CD8-positive, alpha-beta memory T cell (primary cell): Measurements from ENCODE around the gene LEPR. TPM values are rescaled to one million over a fixed set of nuclear protein-coding genes. Genes with fewer than 3 reads are reported as not detected.
A peak's percentile ranks its signal among the peaks of the same experiment; 100 is the strongest.
"Not testable (repeated sequence)": the region's sequence is repeated elsewhere in the genome, so short reads cannot be mapped to it uniquely, and the experiment has no call there.

ENCODE experiments used
- CTCF ChIA-PET: fragments of 350-600 bp; sonication (Branson Sonifier 250); formaldehyde crosslinking; loops from one replicate; lab custom pipeline; 2021; ENCODE audit warnings: antibody characterized with exemption; lab: Charles Lee
- POLR2A ChIA-PET: fragments of 350-600 bp; sonication (Branson Sonifier 250); formaldehyde crosslinking; loops from one replicate; lab custom pipeline; 2021; ENCODE audit warnings: antibody characterized with exemption; lab: Charles Lee
- DNase-seq, 5 donors: peaks; one replicate each; pipeline versions ENCODE4 v3.0.0 to v3.0.0-alpha.2; 2020 to 2022; ENCODE audit warnings: mixed read lengths in 1 of 5
- H3K27ac ChIP-seq: one replicate; pipeline ENCODE4 v1.7.0; 2013; ENCODE audit warnings: low read depth, mild to moderate bottlenecking, low read length, moderate library complexity
- H3K27me3 ChIP-seq: 2 replicates; pipeline ENCODE4 v1.7.0; 2013; ENCODE audit warnings: low read length, mild to moderate bottlenecking; ENCODE audit not compliant: insufficient read depth, poor library complexity, severe bottlenecking
- H3K36me3 ChIP-seq: 2 replicates; pipeline ENCODE4 v1.7.0; 2013; ENCODE audit warnings: mild to moderate bottlenecking, low read length, moderate library complexity; ENCODE audit not compliant: insufficient read depth
- H3K4me1 ChIP-seq: 2 replicates; pipeline ENCODE4 v1.7.0; 2013; ENCODE audit warnings: mild to moderate bottlenecking, low read length, moderate library complexity; ENCODE audit not compliant: insufficient read depth
- H3K4me3 ChIP-seq: 2 replicates; pipeline ENCODE4 v1.7.0; 2013; ENCODE audit warnings: mild to moderate bottlenecking, low read length
- H3K9me3 ChIP-seq: 2 replicates; pipeline ENCODE4 v1.7.0; 2013; ENCODE audit warnings: mild to moderate bottlenecking, low read length
- H3K27ac Mint-ChIP-seq, 8 donors: one replicate each; pipeline ENCODE4 v1.8.0; 2020 to 2021; ENCODE audit warnings: mixed read lengths in 8 of 8, mild to moderate bottlenecking in 6 of 8, inconsistent platforms in 3 of 8, moderate library complexity in 3 of 8
- H3K27me3 Mint-ChIP-seq, 2 donors: one replicate each; pipeline ENCODE4 v1.8.0; 2020 to 2021; ENCODE audit warnings: mixed read lengths in 2 of 2, mild to moderate bottlenecking in 1 of 2, moderate library complexity in 1 of 2
- H3K36me3 Mint-ChIP-seq, 3 donors: one replicate each; pipeline ENCODE4 v1.8.0; 2020 to 2021; ENCODE audit warnings: mixed read lengths in 3 of 3, inconsistent platforms in 1 of 3, mild to moderate bottlenecking in 1 of 3
- H3K4me1 Mint-ChIP-seq, 3 donors: one replicate each; pipeline ENCODE4 v1.8.0; 2020 to 2021; ENCODE audit warnings: mixed read lengths in 3 of 3, inconsistent platforms in 1 of 3, mild to moderate bottlenecking in 1 of 3
- H3K4me3 Mint-ChIP-seq, 7 donors: one replicate each; pipeline ENCODE4 v1.8.0; 2020 to 2021; ENCODE audit warnings: mixed read lengths in 7 of 7, mild to moderate bottlenecking in 6 of 7, moderate library complexity in 4 of 7, inconsistent platforms in 2 of 7
- H3K9me3 Mint-ChIP-seq, 5 donors: one replicate each; pipeline ENCODE4 v1.8.0; 2020 to 2022; ENCODE audit warnings: mixed read lengths in 5 of 5, mild to moderate bottlenecking in 3 of 5, moderate library complexity in 2 of 5, inconsistent platforms in 1 of 5
- polyA plus RNA-seq: library from polyadenylated mRNA; unstranded; fragments of 300-500 nt; fragmentation: Illumina TruSeq; gene quantifications from one replicate; pipeline ENCODE4 v1.2.3, GENCODE V29; 2021
- total RNA-seq, 2 experiments: library from RNA; stranded (reverse); gene quantifications; one replicate each; pipeline ENCODE4 v1.2.3, GENCODE V29; 2021

Gene LEPR
- total and polyA plus RNA-seq, 3 experiments from 2014 or later: 1.5 to 3.1 (median 1.8) TPM

- Histone ChIP-seq H3K9me3 (no peaks in the 10 kb centered on the region), H3K36me3 (no peaks in the 10 kb centered on the region), H3K4me1 (no peaks in the 10 kb centered on the region), H3K4me3 (no peak overlapping the region), H3K27me3 (no peaks in the 10 kb centered on the region), H3K27ac (no peak overlapping the region)
- ChIA-PET POLR2A (no interaction called here), CTCF (no interaction called here)
- Mint-ChIP-seq H3K27ac (peak overlapping the region in 2 of 8 donors; percentile 3 to 5), H3K9me3 (peaks cover 5 to 31% (median 13%) of the 10 kb centered on the region in 5 donors), H3K36me3 (peaks cover 0 to 32% (median 7%) of the 10 kb centered on the region in 3 donors), H3K4me3 (no peak overlapping the region), H3K4me1 (peaks cover 16 to 26% (median 25%) of the 10 kb centered on the region in 3 donors), H3K27me3 (peaks cover 0 to 1% of the 10 kb centered on the region in 2 donors)
- DNase-seq: no peak
Measured at GRCh38 chr1:65457868-65458267, 37.4 kb downstream of the LEPR start.

- ChIA-PET POLR2A (no interaction called here), CTCF (interaction anchor here (1.1 to 1.4 kb wide), 5 partner anchors 10 to 65 kb away, joined by 3 to 4 read pairs (median 3); no protein-coding TSS in a partner anchor)
- Mint-ChIP-seq H3K27ac (no peak overlapping the region), H3K4me1 (peaks cover 16 to 26% (median 25%) of the 10 kb centered on the region in 3 donors), H3K27me3 (no peaks in the 10 kb centered on the region), H3K4me3 (no peak overlapping the region), H3K9me3 (peaks cover 6 to 35% (median 14%) of the 10 kb centered on the region in 5 donors), H3K36me3 (peaks cover 2 to 32% (median 7%) of the 10 kb centered on the region in 3 donors)
- no peaks in the 10 kb centered on the region for H3K9me3 ChIP-seq
- no peak overlapping the region for H3K4me3 ChIP-seq
- DNase-seq: no peak
- no peaks in the 10 kb centered on the region for H3K27me3 ChIP-seq
- no peaks in the 10 kb centered on the region for H3K36me3 ChIP-seq
- H3K27ac ChIP-seq: no peak overlapping the region
- no peaks in the 10 kb centered on the region for H3K4me1 ChIP-seq
Measured at GRCh38 chr1:65458730-65459396, 38.4 kb downstream of the LEPR start.

GRCh38 chr1:65459397-65459768, 38.9 kb downstream of the LEPR start:
- Mint-ChIP-seq H3K4me3 (no peak overlapping the region), H3K36me3 (peaks cover 2 to 32% (median 7%) of the 10 kb centered on the region in 3 donors), H3K9me3 (peaks cover 3 to 38% (median 14%) of the 10 kb centered on the region in 5 donors), H3K27ac (no peak overlapping the region), H3K4me1 (peaks cover 16 to 26% (median 25%) of the 10 kb centered on the region in 3 donors), H3K27me3 (no peaks in the 10 kb centered on the region)
- no peaks in the 10 kb centered on the region for H3K27me3 ChIP-seq
- no peaks in the 10 kb centered on the region for H3K4me1 ChIP-seq
- ChIA-PET CTCF (interaction anchor here (1.1 to 1.4 kb wide), 5 partner anchors 10 to 65 kb away, joined by 3 to 4 read pairs (median 3); no protein-coding TSS in a partner anchor), POLR2A (no interaction called here)
- no peak overlapping the region for H3K4me3 ChIP-seq
- H3K36me3 ChIP-seq: no peaks in the 10 kb centered on the region
- no peak overlapping the region for H3K27ac ChIP-seq
- no peak for DNase-seq
- H3K9me3 ChIP-seq: no peaks in the 10 kb centered on the region

- H3K4me3 Mint-ChIP-seq, H3K36me3 ChIP-seq, H3K4me1 Mint-ChIP-seq, H3K9me3 ChIP-seq, POLR2A ChIA-PET, H3K27ac ChIP-seq, H3K27me3 Mint-ChIP-seq, DNase-seq, CTCF ChIA-PET, H3K4me3 ChIP-seq, H3K4me1 ChIP-seq, H3K27me3 ChIP-seq, H3K27ac Mint-ChIP-seq: not testable (repeated sequence)
- Mint-ChIP-seq H3K36me3 (peaks cover 3 to 31% (median 4%) of the 10 kb centered on the region in 3 donors), H3K9me3 (peaks cover 0 to 41% (median 20%) of the 10 kb centered on the region in 5 donors)
Measured at GRCh38 chr1:65465837-65466236, 45.4 kb downstream of the LEPR start.

- Histone ChIP-seq H3K27ac (no peak overlapping the region), H3K4me1 (no peaks in the 10 kb centered on the region), H3K4me3 (no peak overlapping the region), H3K9me3 (no peaks in the 10 kb centered on the region), H3K27me3 (no peaks in the 10 kb centered on the region), H3K36me3 (no peaks in the 10 kb centered on the region)
- ChIA-PET POLR2A (no interaction called here), CTCF (no interaction called here)
- DNase-seq: no peak
- Mint-ChIP-seq H3K36me3 (peaks cover 3 to 17% (median 4%) of the 10 kb centered on the region in 3 donors), H3K4me3 (no peak overlapping the region), H3K9me3 (peaks cover 0 to 35% (median 18%) of the 10 kb centered on the region in 5 donors), H3K27me3 (peaks cover 5 to 8% of the 10 kb centered on the region in 2 donors), H3K4me1 (no peaks in the 10 kb centered on the region), H3K27ac (no peak overlapping the region)
Measured at GRCh38 chr1:65467536-65467935, 47.1 kb downstream of the LEPR start.

- H3K4me1 Mint-ChIP-seq: no peaks in the 10 kb centered on the region
- H3K4me1 ChIP-seq: no peaks in the 10 kb centered on the region
- peaks cover 0 to 20% (median 13%) of the 10 kb centered on the region in 5 donors for H3K9me3 Mint-ChIP-seq
- H3K27me3 Mint-ChIP-seq: peaks cover 5 to 8% of the 10 kb centered on the region in 2 donors
- H3K27ac Mint-ChIP-seq: no peak overlapping the region
- no peak for DNase-seq
- CTCF ChIA-PET: interaction anchor here (0.8 to 1.4 kb wide), 2 partner anchors 10 to 11 kb away, joined by 3 read pairs; no protein-coding TSS in a partner anchor
- H3K27me3 ChIP-seq: no peaks in the 10 kb centered on the region
- no peaks in the 10 kb centered on the region for H3K9me3 ChIP-seq
- H3K4me3 Mint-ChIP-seq: no peak overlapping the region
- POLR2A ChIA-PET: no interaction called here
- H3K4me3 ChIP-seq: no peak overlapping the region
- peaks cover 2 to 17% (median 2%) of the 10 kb centered on the region in 3 donors for H3K36me3 Mint-ChIP-seq
- no peak overlapping the region for H3K27ac ChIP-seq
- H3K36me3 ChIP-seq: no peaks in the 10 kb centered on the region
Measured at GRCh38 chr1:65469126-65469888, 48.8 kb downstream of the LEPR start.

- H3K36me3 ChIP-seq: no peaks in the 10 kb centered on the region
- no peaks in the 10 kb centered on the region for H3K27me3 ChIP-seq
- peaks cover 2 to 14% (median 2%) of the 10 kb centered on the region in 3 donors for H3K36me3 Mint-ChIP-seq
- CTCF ChIA-PET: interaction anchor here (1.5 kb wide), 1 partner anchor 11 kb away, joined by 4 read pairs; no protein-coding TSS in a partner anchor
- no peaks in the 10 kb centered on the region for H3K4me1 ChIP-seq
- no peak overlapping the region for H3K27ac ChIP-seq
- no peak overlapping the region for H3K4me3 ChIP-seq
- H3K9me3 ChIP-seq: no peaks in the 10 kb centered on the region
- H3K4me3 Mint-ChIP-seq: no peak overlapping the region
- no peak overlapping the region for H3K27ac Mint-ChIP-seq
- H3K27me3 Mint-ChIP-seq: peaks cover 5 to 7% of the 10 kb centered on the region in 2 donors
- no peak for DNase-seq
- peaks cover 0 to 16% (median 13%) of the 10 kb centered on the region in 5 donors for H3K9me3 Mint-ChIP-seq
- POLR2A ChIA-PET: no interaction called here
- no peaks in the 10 kb centered on the region for H3K4me1 Mint-ChIP-seq
Measured at GRCh38 chr1:65469889-65470340, 49.4 kb downstream of the LEPR start.
